ENCODE measurements around the gene CHN2. TPM values are rescaled to one million over a fixed set of nuclear protein-coding genes. Genes with fewer than 3 reads are reported as not detected.
A peak's percentile ranks its signal among the peaks of the same experiment; 100 is the strongest.

Gene CHN2
- total and polyA plus RNA-seq, 8 donors: 8.2 to 32.9 (median 24.0) TPM

GRCh38 chr7:29167721-29168120, 26.9 kb upstream of the CHN2 start:
- Histone ChIP-seq H3K4me3 (no peak overlapping the region), H3K9me3 (no peaks in the 10 kb centered on the region), H3K4me1 (peaks cover 0 to 5% (median 0%) of the 10 kb centered on the region in 3 donors), H3K36me3 (no peaks in the 10 kb centered on the region), H3K27ac (no peak overlapping the region), H3K27me3 (no peaks in the 10 kb centered on the region)
- no peak for FAIRE-seq
- no peak for TF ChIP-seq CTCF (IDR thresholded peaks at IDR 0.05)
- ATAC-seq: no peak
- intact Hi-C loops (cut with DNase I): no loop called here
- DNase-seq: no peak
- 31 to 72% methylated on average over 1 of the region's 1 CpG for WGBS, 2 donors

- ATAC-seq: no peak
- DNase-seq: no peak
- no peaks in the 10 kb centered on the region for H3K27me3 ChIP-seq
- no peak for FAIRE-seq
- H3K4me3 ChIP-seq: no peak overlapping the region
- 79 to 86% methylated on average over 7 of the region's 7 CpGs for WGBS, 2 donors
- no peaks in the 10 kb centered on the region for H3K4me1 ChIP-seq
- H3K27ac ChIP-seq: no peak overlapping the region
- intact Hi-C loops (cut with DNase I): loop anchor here in 1 of 3 donors (10.0 kb wide), 1 partner anchor 224 kb away; no protein-coding TSS in a partner anchor
- no peaks in the 10 kb centered on the region for H3K9me3 ChIP-seq
- TF ChIP-seq CTCF (IDR thresholded peaks at IDR 0.05): no peak
- no peaks in the 10 kb centered on the region for H3K36me3 ChIP-seq
Observed at GRCh38 chr7:29170781-29171180, 23.8 kb upstream of the CHN2 start.

- Histone ChIP-seq H3K9me3 (no peaks in the 10 kb centered on the region), H3K27me3 (no peaks in the 10 kb centered on the region), H3K4me3 (no peak overlapping the region), H3K4me1 (no peaks in the 10 kb centered on the region), H3K36me3 (no peaks in the 10 kb centered on the region), H3K27ac (no peak overlapping the region)
- ATAC-seq: no peak
- intact Hi-C loops (cut with DNase I): loop anchor here in 1 of 3 donors (10.0 kb wide), 1 partner anchor 221 kb away; no protein-coding TSS in a partner anchor
- TF ChIP-seq CTCF (IDR thresholded peaks at IDR 0.05): no peak
- FAIRE-seq: no peak
- WGBS, 2 donors: 87 to 91% methylated on average over 3 of the region's 3 CpGs
- DNase-seq: no peak
Observed at GRCh38 chr7:29173458-29173857, 21.1 kb upstream of the CHN2 start.

- peak in 1 of 6 donors; percentile 60 for DNase-seq
- TF ChIP-seq CTCF (IDR thresholded peaks at IDR 0.05): no peak
- peak in 3 of 4 donors; percentile 38 to 83 (median 80) for ATAC-seq
- intact Hi-C loops (cut with DNase I): loop anchor here in 1 of 3 donors (10.0 kb wide), 1 partner anchor 217 kb away; no protein-coding TSS in a partner anchor
- Histone ChIP-seq H3K27ac (no peak overlapping the region), H3K27me3 (no peaks in the 10 kb centered on the region), H3K36me3 (no peaks in the 10 kb centered on the region), H3K4me3 (no peak overlapping the region), H3K9me3 (no peaks in the 10 kb centered on the region), H3K4me1 (no peaks in the 10 kb centered on the region)
- FAIRE-seq: no peak
- WGBS, 2 donors: 72 to 79% methylated on average over 9 of the region's 9 CpGs
Observed at GRCh38 chr7:29177963-29178600, 16.5 kb upstream of the CHN2 start.

- no peak for TF ChIP-seq CTCF (IDR thresholded peaks at IDR 0.05)
- Histone ChIP-seq H3K27me3 (no peaks in the 10 kb centered on the region), H3K27ac (no peak overlapping the region), H3K36me3 (no peaks in the 10 kb centered on the region), H3K9me3 (no peaks in the 10 kb centered on the region), H3K4me3 (no peak overlapping the region), H3K4me1 (no peaks in the 10 kb centered on the region)
- no peak for FAIRE-seq
- intact Hi-C loops (cut with DNase I): loop anchor here in 1 of 3 donors (10.0 kb wide), 1 partner anchor 216 kb away; no protein-coding TSS in a partner anchor
- DNase-seq: no peak
- 91 to 96% methylated on average over 1 of the region's 1 CpG for WGBS, 2 donors
- ATAC-seq: no peak
Observed at GRCh38 chr7:29179115-29179514, 15.5 kb upstream of the CHN2 start.
